HCT116 (cell line): ENCODE measurements around the gene ZNF318. TPM values are rescaled to one million over a fixed set of nuclear protein-coding genes. Genes with fewer than 3 reads are reported as not detected.
"Not testable (repeated sequence)": the region's sequence is repeated elsewhere in the genome, so short reads cannot be mapped to it uniquely, and the experiment has no call there.

ENCODE experiments used
- ATAC-seq: fragments of 200-7000 bp; cut with Tn5 transposase; 2 replicates; pipeline ENCODE4 v1.9.1; 2020; ENCODE audit warnings: mild to moderate bottlenecking, moderate library complexity
- BruUV-seq: library from RNA; stranded (reverse); fragments of 400-500 nt; replicated peaks from 2 replicates; lab custom pipeline; 2021; lab: Mats Ljungman, UMichigan
- CTCF ChIA-PET: fragments of 300-600 bp; sonication (Branson Sonifier 250); formaldehyde crosslinking; loops from one replicate; lab custom pipeline; 2021; ENCODE audit warnings: antibody characterized with exemption; lab: Charles Lee
- POLR2A ChIA-PET: fragments of 300-600, 350-600 bp; sonication (Branson Sonifier 250); formaldehyde crosslinking; loops from one replicate; lab custom pipeline; 2021; ENCODE audit warnings: antibody characterized with exemption; lab: Charles Lee
- RAD21 ChIA-PET, 2 experiments: fragments of 300-600 bp; sonication (Branson Sonifier 250); formaldehyde crosslinking; loops; one replicate each; lab custom pipeline; 2023; ENCODE audit warnings: low total read pairs in 2 of 2; ENCODE audit not compliant: uncharacterized antibody in 2 of 2, unreplicated experiment in 2 of 2, low non-redundant PET in 1 of 2; lab: Charles Lee
- DNase-seq: peaks from one replicate; pipeline ENCODE4 v3.0.0-alpha.2; 2010; ENCODE audit warnings: low read depth, low spot score
- H2AFZ ChIP-seq: fragments of 200-600 bp; shearing (Covaris generic), sonication (generic); 2 replicates; pipeline ENCODE4 v1.6.1; 2017; ENCODE audit warnings: low read depth, mixed run types, mixed read lengths, antibody characterized with exemption, low read length; ENCODE audit not compliant: poor library complexity, severe bottlenecking
- H3K27ac ChIP-seq: 2 replicates; pipeline ENCODE4 v1.5.1; 2012; ENCODE audit warnings: low read depth, low read length
- H3K27me3 ChIP-seq: fragments of 200-600 bp; sonication (generic); 2 replicates; pipeline ENCODE4 v1.6.1; 2016; ENCODE audit warnings: mixed run types, low read length, mixed read lengths; ENCODE audit not compliant: insufficient read depth
- H3K36me3 ChIP-seq, 2 experiments: fragments of 200-500 bp in 1 of 2; fragments of 200-600 bp in 1 of 2; sonication (Bioruptor generic) in 1 of 2; sonication (generic) in 1 of 2; 2 replicates each; pipeline versions ENCODE4 v1.5.1 to v1.6.1; 2014 to 2016; ENCODE audit warnings: low read length in 2 of 2, inconsistent platforms in 1 of 2, mixed read lengths in 1 of 2, mixed run types in 1 of 2; ENCODE audit not compliant: insufficient read depth in 2 of 2, control insufficient read depth in 1 of 2
- H3K4me1 ChIP-seq, 2 experiments: fragments of 200-600 bp in 1 of 2; sonication (generic) in 1 of 2; 2 replicates each; pipeline versions ENCODE4 v1.5.1 to v1.6.1; 2012 to 2017; ENCODE audit warnings: low read length in 2 of 2, inconsistent platforms in 1 of 2, mild to moderate bottlenecking in 1 of 2, mixed read lengths in 1 of 2, mixed run types in 1 of 2, moderate library complexity in 1 of 2; ENCODE audit not compliant: insufficient read depth in 2 of 2, control insufficient read depth in 1 of 2
- H3K4me2 ChIP-seq: fragments of 200-600 bp; sonication (generic); 2 replicates; pipeline ENCODE4 v1.6.1; 2017; ENCODE audit warnings: mixed run types, low read length, mixed read lengths
- H3K4me3 ChIP-seq, 2 experiments: fragments of 200-600 bp in 1 of 2; sonication (generic) in 1 of 2; replicated peaks in 1 of 2; 2 replicates each; pipeline ENCODE4 v1.5.1; 2011 to 2016; ENCODE audit warnings: low read length in 2 of 2, control low read depth in 1 of 2, low read depth in 1 of 2, mild to moderate bottlenecking in 1 of 2, mixed read lengths in 1 of 2, mixed run types in 1 of 2
- H3K79me2 ChIP-seq: fragments of 200-600 bp; sonication (generic); 2 replicates; pipeline ENCODE4 v1.6.1; 2017; ENCODE audit warnings: mild to moderate bottlenecking, mixed run types, low read length, moderate library complexity, mixed read lengths; ENCODE audit not compliant: insufficient read depth
- H3K9ac ChIP-seq: fragments of 200-600 bp; sonication (generic); 2 replicates; pipeline ENCODE4 v1.6.1; 2016; ENCODE audit warnings: low read length, mixed read lengths
- H3K9me2 ChIP-seq: fragments of 200-600 bp; sonication (generic), shearing (Covaris generic); 2 replicates; pipeline ENCODE4 v1.6.1; 2017; ENCODE audit warnings: mixed run types, mild to moderate bottlenecking, moderate library complexity; ENCODE audit not compliant: insufficient read depth
- H3K9me3 ChIP-seq, 2 experiments: fragments of 200-500 bp in 1 of 2; fragments of 200-600 bp in 1 of 2; sonication (Bioruptor generic) in 1 of 2; sonication (generic) in 1 of 2; 2 replicates each; pipeline ENCODE4 v1.6.1; 2014 to 2017; ENCODE audit warnings: low read length in 2 of 2, mixed read lengths in 2 of 2, inconsistent platforms in 1 of 2, low read depth in 1 of 2, mild to moderate bottlenecking in 1 of 2, mixed run types in 1 of 2, moderate library complexity in 1 of 2; ENCODE audit not compliant: control insufficient read depth in 1 of 2, insufficient read depth in 1 of 2
- H4K20me1 ChIP-seq: fragments of 200-600 bp; sonication (generic), shearing (Covaris generic); 2 replicates; pipeline ENCODE4 v1.6.1; 2017; ENCODE audit warnings: mixed run types, mild to moderate bottlenecking, moderate library complexity; ENCODE audit not compliant: insufficient read depth
- CEBPB ChIP-seq: IDR thresholded peaks from 2 replicates; pipeline ENCODE4 v1.6.1; 2012; ENCODE audit warnings: low read depth
- CTCF ChIP-seq, 3 experiments: fragments of 200-600 bp in 1 of 3; sonication (generic) in 1 of 3; IDR thresholded peaks in 2 of 3; conservative IDR thresholded peaks in 1 of 3; 2 replicates each; pipeline ENCODE4 v1.5.1; 2012 to 2017; ENCODE audit warnings: low read depth in 2 of 3, low read length in 2 of 3, antibody characterized with exemption in 1 of 3, borderline replicate concordance in 1 of 3, control low read depth in 1 of 3, mild to moderate bottlenecking in 1 of 3, mixed read lengths in 1 of 3, mixed run types in 1 of 3, moderate library complexity in 1 of 3; ENCODE audit not compliant: insufficient read depth in 1 of 3
- ELF1 ChIP-seq: IDR thresholded peaks from 2 replicates; pipeline ENCODE4 v1.6.1; 2012; ENCODE audit warnings: low read depth, borderline replicate concordance
- FOSL1 ChIP-seq: IDR thresholded peaks from 2 replicates; pipeline ENCODE4 v1.6.1; 2012; ENCODE audit warnings: low read depth
- SIN3A ChIP-seq: IDR thresholded peaks from 2 replicates; pipeline ENCODE4 v1.6.1; 2012; ENCODE audit warnings: low read depth
- SRF ChIP-seq: IDR thresholded peaks from 2 replicates; pipeline ENCODE4 v1.6.1; 2012; ENCODE audit warnings: low read depth
- ZBTB33 ChIP-seq: IDR thresholded peaks from 2 replicates; pipeline ENCODE4 v1.6.1; 2011; ENCODE audit warnings: mild to moderate bottlenecking, low read length, moderate library complexity; ENCODE audit not compliant: insufficient replicate concordance; ENCODE audit errors: extremely low read depth
- ZFX ChIP-seq: fragments of 450-650 bp; IDR thresholded peaks from 2 replicates; pipeline ENCODE4 v1.6.1; 2017
- intact Hi-C: fragments of 100-400 bp; cut with micrococcal nuclease; formaldehyde crosslinking; loops from 2 replicates; pipeline ENCODE4 v1.10.0; 2022
- total RNA-seq: library from RNA; stranded (reverse); gene quantifications from one replicate; pipeline ENCODE4 v1.2.1, GENCODE V29; 2021; ENCODE audit not compliant: unreplicated experiment
- TF ChIP-seq, protein P1 (sequence below): IDR thresholded peaks from 2 replicates; pipeline ENCODE4 v1.6.1; 2012

ZNF318 gene
- total RNA-seq, 1 experiment from 2014 or later, result 15.2 TPM

- H3K4me2 ChIP-seq, H4K20me1 ChIP-seq, intact Hi-C loops, H3K9ac ChIP-seq, BruUV-seq, H3K9me3 ChIP-seq, DNase-seq, H3K79me2 ChIP-seq, H3K27me3 ChIP-seq, H2AFZ ChIP-seq, H3K36me3 ChIP-seq, ATAC-seq, H3K9me2 ChIP-seq, H3K27ac ChIP-seq, H3K4me3 ChIP-seq, POLR2A ChIA-PET, H3K4me1 ChIP-seq: not testable (repeated sequence)
- ChIA-PET CTCF (interaction anchor here (0.9 kb wide), 1 partner anchor 67 kb away, joined by 5 read pairs; no protein-coding TSS in a partner anchor), RAD21 (interaction anchor here in 1 of 2 experiments (0.6 kb wide), 1 partner anchor 152 kb away, joined by 3 read pairs; no protein-coding TSS in a partner anchor)
Observed at GRCh38 chr6:43390753-43391439, 21.4 kb upstream of the ZNF318 start.

GRCh38 chr6:43389730-43390295, 20.4 kb upstream of the ZNF318 start:
- Histone ChIP-seq H3K27ac (no peak overlapping the region), H3K4me3 (no peak overlapping the region), H3K79me2 (no peaks in the 10 kb centered on the region), H3K27me3 (peaks cover 3% of the 10 kb centered on the region; the same call in 1 of the 2 replicates), H3K4me2 (no peak overlapping the region), H2AFZ (no peak overlapping the region), H3K36me3 (no peaks in the 10 kb centered on the region), H4K20me1 (no peaks in the 10 kb centered on the region), H3K9me2 (no peaks in the 10 kb centered on the region), H3K9ac (no peak overlapping the region), H3K9me3 (no peaks in the 10 kb centered on the region), H3K4me1 (no peaks in the 10 kb centered on the region)
- intact Hi-C loops, result no loop called here
- ChIA-PET RAD21 (no interaction called here), POLR2A (interaction anchor here (0.6 kb wide), 1 partner anchor 88 kb away, joined by 6 read pairs; the partner anchor contains the start of gene TJAP1), CTCF (no interaction called here)
- TF ChIP-seq ELF1, result no peak
- no peak for TF ChIP-seq FOSL1
- no peak for TF ChIP-seq SIN3A
- no peak for TF ChIP-seq CEBPB
- TF ChIP-seq, protein P1, sequence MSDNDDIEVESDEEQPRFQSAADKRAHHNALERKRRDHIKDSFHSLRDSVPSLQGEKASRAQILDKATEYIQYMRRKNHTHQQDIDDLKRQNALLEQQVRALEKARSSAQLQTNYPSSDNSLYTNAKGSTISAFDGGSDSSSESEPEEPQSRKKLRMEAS, result no peak
- no peak for TF ChIP-seq SRF
- no peak for TF ChIP-seq ZFX
- TF ChIP-seq ZBTB33, result no peak
- no peak for TF ChIP-seq CTCF (IDR thresholded peaks at IDR 0.05 in 2 of 3, conservative IDR thresholded peaks at IDR 0.05 in 1 of 3; ENCODE audit: borderline replicate concordance in 1 of 3, insufficient read depth in 1 of 3, low read depth in 2 of 3, low read length in 2 of 3)
- BruUV-seq, result no TSS peak
- DNase-seq (no peak), ATAC-seq (no peak)
